Measurements from ENCODE around the gene MAS1L. TPM values are rescaled to one million over a fixed set of nuclear protein-coding genes. Genes with fewer than 3 reads are reported as not detected.
A peak's percentile ranks its signal among the peaks of the same experiment; 100 is the strongest.

The MAS1L gene
- polyA plus RNA-seq, 3 donors: not detected

DNA sequence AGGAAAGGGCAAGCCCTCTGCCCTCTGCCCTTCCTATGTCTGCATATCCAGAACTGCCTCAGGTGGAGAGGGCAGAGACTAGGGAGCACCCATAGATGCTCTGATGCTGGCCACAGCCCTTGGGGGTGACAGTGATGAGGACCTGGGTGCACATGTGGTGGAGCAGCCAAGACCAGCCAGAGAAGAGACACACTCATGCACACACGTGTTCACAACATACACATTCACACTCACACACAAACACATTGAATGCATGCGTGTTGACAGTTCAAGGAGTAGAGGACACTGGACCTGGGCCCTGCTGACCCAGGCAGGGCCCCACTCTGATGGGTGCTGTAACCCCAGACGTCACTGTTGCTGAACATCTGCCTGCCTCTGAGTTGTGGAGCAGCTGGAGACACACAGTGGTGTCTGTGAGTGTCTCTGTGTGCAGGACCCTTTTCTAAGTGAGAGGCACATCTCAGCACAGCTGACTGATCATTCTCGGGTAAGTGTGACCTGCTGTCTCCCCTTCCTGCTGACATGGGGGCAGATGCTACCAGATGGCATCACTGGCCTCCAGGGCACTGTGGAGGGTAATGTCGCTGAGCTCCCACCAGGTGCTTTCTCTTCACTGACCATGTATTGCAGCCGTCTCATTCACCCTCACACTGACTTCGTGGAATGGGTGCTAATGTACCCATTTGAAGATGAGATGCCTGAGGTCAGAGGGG lies 30.1 kb upstream of the MAS1L start:
- H3K36me3 Mint-ChIP-seq: no peaks in the 10 kb centered on the region
- 94% methylated on average over 4 of the region's 7 CpGs for WGBS (ENCODE audit: insufficient coverage)
- H4K20me1 ChIP-seq (ENCODE audit: insufficient read depth, low read length): no peaks in the 10 kb centered on the region
- no peak for DNase-seq
- no peak overlapping the region for H3K27ac ChIP-seq (ENCODE audit: low read depth in 1 of 2, low read length in 2 of 2)
- H3K4me3 ChIP-seq (replicated peaks in 1 of 3; ENCODE audit: low read depth in 2 of 3, low read length in 3 of 3): no peak overlapping the region
- peaks cover 6% of the 10 kb centered on the region for H3K4me1 Mint-ChIP-seq
- peaks cover under 1 to 7% (median 3%) of the 10 kb centered on the region in 7 donors for H3K9me3 Mint-ChIP-seq
- H3K79me2 ChIP-seq (ENCODE audit: insufficient read depth, low read length): no peaks in the 10 kb centered on the region
- no peak for TF ChIP-seq CTCF (IDR thresholded peaks at IDR 0.05)
- no peak overlapping the region for H3K9ac ChIP-seq (ENCODE audit: insufficient read depth, low read length, poor library complexity, severe bottlenecking)
- H3K27me3 Mint-ChIP-seq (ENCODE audit: low read depth in 3 of 3): peaks cover 3 to 9% (median 3%) of the 10 kb centered on the region in 3 donors
- intact Hi-C loops (cut with micrococcal nuclease): no loop called here
- no peak overlapping the region for H3K4me3 Mint-ChIP-seq
- H3K9me3 ChIP-seq (replicated peaks in 1 of 2; ENCODE audit: control insufficient read depth in 1 of 2, insufficient read depth in 1 of 2, low read length in 2 of 2): no peaks in the 10 kb centered on the region
- no peaks in the 10 kb centered on the region for H3K4me1 ChIP-seq (ENCODE audit: control insufficient read depth in 1 of 2, insufficient read depth in 2 of 2, low read length in 2 of 2)
- H2AFZ ChIP-seq (ENCODE audit: insufficient read depth, low read depth, low read length, poor library complexity, severe bottlenecking): no peak overlapping the region
- no peak overlapping the region for H3K4me2 ChIP-seq (replicated peaks; ENCODE audit: extremely low read depth, low read length, poor library complexity, severe bottlenecking)
- no peaks in the 10 kb centered on the region for H3K36me3 ChIP-seq (replicated peaks in 1 of 2; ENCODE audit: control insufficient read depth in 1 of 2, insufficient read depth in 2 of 2, low read length in 2 of 2)
- H3K27me3 ChIP-seq (ENCODE audit: control insufficient read depth in 2 of 2, insufficient read depth in 2 of 2, low read length in 2 of 2): no peaks in the 10 kb centered on the region
- H3K27ac Mint-ChIP-seq: no peak overlapping the region

- no peak overlapping the region for H3K9ac ChIP-seq (ENCODE audit: insufficient read depth, low read length, poor library complexity, severe bottlenecking)
- H3K27ac ChIP-seq (ENCODE audit: low read depth in 1 of 2, low read length in 2 of 2): no peak overlapping the region
- no peak overlapping the region for H2AFZ ChIP-seq (ENCODE audit: insufficient read depth, low read depth, low read length, poor library complexity, severe bottlenecking)
- no peak overlapping the region for H3K4me2 ChIP-seq (replicated peaks; ENCODE audit: extremely low read depth, low read length, poor library complexity, severe bottlenecking)
- peaks cover 0 to 4% (median 2%) of the 10 kb centered on the region in 7 donors for H3K9me3 Mint-ChIP-seq
- no peaks in the 10 kb centered on the region for H4K20me1 ChIP-seq (ENCODE audit: insufficient read depth, low read length)
- WGBS (ENCODE audit: insufficient coverage): no CpG with 5 or more reads among the region's 1 CpG
- no peak overlapping the region for H3K4me3 Mint-ChIP-seq
- H3K4me1 Mint-ChIP-seq: peaks cover 6% of the 10 kb centered on the region
- peaks cover 3 to 7% (median 4%) of the 10 kb centered on the region in 3 donors for H3K27me3 Mint-ChIP-seq (ENCODE audit: low read depth in 3 of 3)
- H3K36me3 Mint-ChIP-seq: no peaks in the 10 kb centered on the region
- intact Hi-C loops (cut with micrococcal nuclease): no loop called here
- no peak for TF ChIP-seq CTCF (IDR thresholded peaks at IDR 0.05)
- H3K4me3 ChIP-seq (replicated peaks in 1 of 3; ENCODE audit: low read depth in 2 of 3, low read length in 3 of 3): no peak overlapping the region
- H3K27ac Mint-ChIP-seq: peak overlapping the region in 1 of 7 donors; percentile 43
- no peaks in the 10 kb centered on the region for H3K79me2 ChIP-seq (ENCODE audit: insufficient read depth, low read length)
- no peak for DNase-seq
- no peaks in the 10 kb centered on the region for H3K9me3 ChIP-seq (replicated peaks in 1 of 2; ENCODE audit: control insufficient read depth in 1 of 2, insufficient read depth in 1 of 2, low read length in 2 of 2)
- H3K27me3 ChIP-seq (ENCODE audit: control insufficient read depth in 2 of 2, insufficient read depth in 2 of 2, low read length in 2 of 2): no peaks in the 10 kb centered on the region
- no peaks in the 10 kb centered on the region for H3K36me3 ChIP-seq (replicated peaks in 1 of 2; ENCODE audit: control insufficient read depth in 1 of 2, insufficient read depth in 2 of 2, low read length in 2 of 2)
- H3K4me1 ChIP-seq (ENCODE audit: control insufficient read depth in 1 of 2, insufficient read depth in 2 of 2, low read length in 2 of 2): no peaks in the 10 kb centered on the region
Measured at GRCh38 chr6:29517245-29517644, 29.5 kb upstream of the MAS1L start.
